ENCODE data around the gene ZNF468.

GRCh38 chr19:52889931-52890330, 32.5 kb upstream of the ZNF468 start:
- TF ChIP-seq CTCF (IDR thresholded peaks at IDR 0.05; ENCODE audit: insufficient read depth, low read length, poor library complexity, severe bottlenecking) (no peak), EZH2phosphoT487 (conservative IDR thresholded peaks at IDR 0.05; ENCODE audit: low read length) (no peak)
